Cardiac fibroblast (primary cell): Measurements from ENCODE around the gene LAMB1.

Source experiments
- DNase-seq, 2 donors: peaks; one replicate each; pipeline versions ENCODE4 v3.0.0 to v3.0.0-alpha.2; 2010; ENCODE audit warnings: low read depth in 2 of 2
- H3K4me3 ChIP-seq, 2 donors: replicated peaks in 1 of 2; 1 replicate in 1 of 2; 2 replicates in 1 of 2; pipeline ENCODE4 v1.5.1; 2011; ENCODE audit warnings: low read depth in 2 of 2, low read length in 2 of 2, mild to moderate bottlenecking in 2 of 2, moderate library complexity in 1 of 2
- CTCF ChIP-seq: IDR thresholded peaks from one replicate; pipeline ENCODE4 v1.5.1; 2011; ENCODE audit warnings: low read depth, mild to moderate bottlenecking, low read length, inconsistent platforms

LAMB1 gene

GRCh38 chr7:107914831-107915230, 88.1 kb downstream of the LAMB1 start:
- TF ChIP-seq CTCF = no peak
- DNase-seq = no peak
- H3K4me3 ChIP-seq = no peak overlapping the region

GRCh38 chr7:107913851-107914250, 89.1 kb downstream of the LAMB1 start:
- TF ChIP-seq CTCF = no peak
- DNase-seq = no peak
- H3K4me3 ChIP-seq = no peak overlapping the region

- TF ChIP-seq CTCF = no peak
- no peak overlapping the region for H3K4me3 ChIP-seq
- DNase-seq = no peak
These were observed 91.0 kb downstream of the LAMB1 start for GRCh38 chr7:107911981-107912380.

- DNase-seq = no peak
- no peak for TF ChIP-seq CTCF
- no peak overlapping the region for H3K4me3 ChIP-seq
These were observed 93.5 kb downstream of the LAMB1 start for GRCh38 chr7:107909445-107909844.

GRCh38 chr7:107907790-107908189, 95.2 kb downstream of the LAMB1 start:
- peak in 1 of 2 donors; percentile 50 for DNase-seq
- TF ChIP-seq CTCF = no peak
- no peak overlapping the region for H3K4me3 ChIP-seq

- TF ChIP-seq CTCF = no peak
- peak in 1 of 2 donors; percentile 32 for DNase-seq
- no peak overlapping the region for H3K4me3 ChIP-seq
These were observed 100.6 kb downstream of the LAMB1 start for GRCh38 chr7:107902381-107902780.

- TF ChIP-seq CTCF = no peak
- H3K4me3 ChIP-seq = no peak overlapping the region
- DNase-seq = no peak
These were observed 102.4 kb downstream of the LAMB1 start for GRCh38 chr7:107900496-107901015.
